K562 (cell line): ENCODE measurements around the gene MYOZ3. TPM values are rescaled to one million over a fixed set of nuclear protein-coding genes. Genes with fewer than 3 reads are reported as not detected.

ENCODE experiments used
- ATAC-seq: fragments of 200-7000 bp; cut with Tn5 transposase; 3 replicates; pipeline ENCODE4 v1.9.1; 2020; ENCODE audit warnings: moderate library complexity
- BruUV-seq: library from RNA; stranded (reverse); fragments of 400-500 nt; replicated peaks from 2 replicates; lab custom pipeline; 2021; lab: Mats Ljungman, UMichigan
- CTCF ChIA-PET: fragments of 300-600 bp; formaldehyde crosslinking; extraction: SDS; loops from one replicate; lab custom pipeline; 2021; ENCODE audit warnings: low intra/inter-chr PET ratio; lab: Yijun Ruan, JAX
- POLR2A ChIA-PET: fragments of 300-600, 350-650 bp; sonication (Branson Sonifier 250); formaldehyde crosslinking; extraction: SDS; loops from one replicate; lab custom pipeline; 2021; ENCODE audit warnings: antibody characterized with exemption, inconsistent platforms; lab: Yijun Ruan, JAX
- DNase-seq, 4 experiments: peaks; one replicate each; pipeline versions ENCODE4 v3.0.0 to v3.0.0-alpha.2; 2011 to 2018; ENCODE audit warnings: low spot score in 3 of 4, mixed read lengths in 3 of 4; ENCODE audit errors: extremely low read depth in 1 of 4
- FAIRE-seq: peaks from 2 replicates; lab custom pipeline; 2011; peaks lifted over from hg19 to GRCh38; lab: Jason Lieb, UNC
- H2AFZ ChIP-seq: 2 replicates; pipeline ENCODE4 v1.6.0; 2011; ENCODE audit warnings: low read depth, low read length, control low read depth, inconsistent platforms
- H3K27ac ChIP-seq: fragments of 200-600 bp; 3 replicates; pipeline ENCODE4 v1.8.0; 2011; ENCODE audit warnings: low read depth, mild to moderate bottlenecking, control low read depth, inconsistent platforms, low read length, moderate library complexity, mixed read lengths; ENCODE audit errors: extremely low read depth
- H3K27me3 ChIP-seq, 2 experiments: fragments of 300-600 bp in 1 of 2; 2 replicates in 1 of 2; 3 replicates in 1 of 2; pipeline versions ENCODE4 v1.6.0 to v1.8.0; 2011; ENCODE audit warnings: inconsistent platforms in 2 of 2, low read length in 2 of 2, mild to moderate bottlenecking in 1 of 2, mixed read lengths in 1 of 2, moderate library complexity in 1 of 2; ENCODE audit not compliant: control insufficient read depth in 2 of 2, insufficient read depth in 2 of 2
- H3K36me3 ChIP-seq: fragments of 300-600 bp; 3 replicates; pipeline ENCODE4 v1.8.0; 2011; ENCODE audit warnings: mild to moderate bottlenecking, low read length, inconsistent platforms; ENCODE audit not compliant: control insufficient read depth, insufficient read depth
- H3K4me1 ChIP-seq, 2 experiments: fragments of 200-600 bp in 1 of 2; replicated peaks in 1 of 2; 2 replicates in 1 of 2; 3 replicates in 1 of 2; pipeline versions ENCODE4 v1.5.1 to v1.8.0; 2011; ENCODE audit warnings: inconsistent platforms in 2 of 2, low read length in 2 of 2, mild to moderate bottlenecking in 1 of 2, mixed read lengths in 1 of 2, moderate library complexity in 1 of 2; ENCODE audit not compliant: control insufficient read depth in 2 of 2, insufficient read depth in 2 of 2
- H3K4me2 ChIP-seq: 2 replicates; pipeline ENCODE4 v1.6.1; 2011; ENCODE audit warnings: low read length, control low read depth, inconsistent platforms, mixed read lengths; ENCODE audit not compliant: insufficient read depth
- H3K4me3 ChIP-seq: fragments of 200-600 bp; sonication (generic), shearing (Covaris generic); 2 replicates; pipeline ENCODE4 v1.5.1; 2016; ENCODE audit warnings: control low read depth, inconsistent platforms
- H3K79me2 ChIP-seq: fragments of 200-600 bp; 3 replicates; pipeline ENCODE4 v1.8.0; 2011; ENCODE audit warnings: low read length, inconsistent platforms; ENCODE audit not compliant: control insufficient read depth, insufficient read depth
- H3K9ac ChIP-seq, 2 experiments: 2 replicates each; pipeline versions ENCODE4 v1.6.0 to v1.6.1; 2011; ENCODE audit warnings: low read depth in 2 of 2, low read length in 2 of 2, control low read depth in 1 of 2, inconsistent platforms in 1 of 2, mild to moderate bottlenecking in 1 of 2, mixed read lengths in 1 of 2; ENCODE audit not compliant: insufficient read depth in 1 of 2
- H3K9me1 ChIP-seq: one replicate; pipeline ENCODE4 v1.6.0; 2011; ENCODE audit warnings: inconsistent platforms, mild to moderate bottlenecking, low read length, moderate library complexity; ENCODE audit not compliant: control insufficient read depth, insufficient read depth
- H3K9me3 ChIP-seq: replicated peaks from 2 replicates; pipeline ENCODE4 v1.5.1; 2011; ENCODE audit warnings: low read depth, low read length, inconsistent platforms; ENCODE audit not compliant: control insufficient read depth, insufficient read depth
- H4K20me1 ChIP-seq: replicated peaks from 2 replicates; pipeline ENCODE4 v1.6.1; 2011; ENCODE audit warnings: low read length, inconsistent platforms, mixed read lengths; ENCODE audit not compliant: control insufficient read depth, insufficient read depth
- FOSL1 ChIP-seq: fragments of 200-800 bp; sonication (Bioruptor generic); conservative IDR thresholded peaks from 2 replicates; pipeline ENCODE4 v1.6.1; 2016; ENCODE audit warnings: missing genetic modification characterization, missing compliant biosample characterization
- WGBS: fragments of 100-300 bp; shearing (Covaris generic); methylation state at CpG from one replicate; pipeline ENCODE4 v1.1.6; 2016; ENCODE audit warnings: low coverage, mixed read lengths; ENCODE audit not compliant: insufficient coverage; ENCODE audit errors: missing lambda C conversion rate; 5-methylcytosine and 5-hydroxymethylcytosine counted together
- in situ Hi-C: fragments of 300-500 bp; cut with MboI; formaldehyde crosslinking; loops from 4 replicates; pipeline ENCODE4 v1.15.0; 2018; ENCODE audit warnings: inconsistent platforms, mixed read lengths
- intact Hi-C: fragments of 100-400 bp; cut with micrococcal nuclease; formaldehyde crosslinking; loops from 2 replicates; pipeline ENCODE4 v1.14.2; 2022
- polyA plus RNA-seq, 8 experiments: library from polyadenylated mRNA; depleted of rRNA in 4 of 8; stranded (reverse) in 5 of 8; unstranded in 3 of 8; fragments of >200 nt; fragmentation: Nextera tagmentation in 2 of 8; fragmentation: Illumina TruSeq in 1 of 8; extraction: Ambion mirVana in 2 of 8; extraction: Trizol in 1 of 8; gene quantifications; 2 replicates each; pipeline versions ENCODE4 v1.2.1 to v1.2.3, GENCODE V29; 2011 to 2014; ENCODE audit warnings: inconsistent platforms in 1 of 8, missing spikeins in 1 of 8
- total RNA-seq, 7 experiments: library from RNA; depleted of rRNA in 6 of 7; stranded (reverse); fragments of >200 nt in 6 of 7; fragmentation: Illumina TruSeq in 2 of 7; extraction: Trizol in 2 of 7; gene quantifications; 2 replicates each; pipeline versions ENCODE4 v1.2.1 to v1.2.3, GENCODE V29; 2011 to 2021; ENCODE audit warnings: low replicate concordance in 1 of 7
- TF ChIP-seq, protein P1 (sequence below): fragments of 250-450 bp; sonication (Bioruptor Pico); IDR thresholded peaks from 2 replicates; pipeline ENCODE4 v1.8.0; 2021; ENCODE audit warnings: mild to moderate bottlenecking, moderate library complexity
- TF ChIP-seq, protein P2 (sequence below), 2 experiments: fragments of 450-650 bp; IDR thresholded peaks; 2 replicates each; pipeline ENCODE4 v1.6.1; 2016; ENCODE audit warnings: mild to moderate bottlenecking in 2 of 2, borderline replicate concordance in 1 of 2, low read depth in 1 of 2, moderate library complexity in 1 of 2
- TF ChIP-seq, protein P3 (sequence below): fragments of 450-650 bp; formaldehyde crosslinking; IDR thresholded peaks from 2 replicates; pipeline ENCODE4 v1.4.0; 2020; ENCODE audit warnings: mild to moderate bottlenecking, moderate library complexity

The MYOZ3 gene
- total and polyA plus RNA-seq, 9 of the 15 experiments (the other 6 are each of a cell fraction or from before 2014, with no cell fraction given), result not detected

DNA sequence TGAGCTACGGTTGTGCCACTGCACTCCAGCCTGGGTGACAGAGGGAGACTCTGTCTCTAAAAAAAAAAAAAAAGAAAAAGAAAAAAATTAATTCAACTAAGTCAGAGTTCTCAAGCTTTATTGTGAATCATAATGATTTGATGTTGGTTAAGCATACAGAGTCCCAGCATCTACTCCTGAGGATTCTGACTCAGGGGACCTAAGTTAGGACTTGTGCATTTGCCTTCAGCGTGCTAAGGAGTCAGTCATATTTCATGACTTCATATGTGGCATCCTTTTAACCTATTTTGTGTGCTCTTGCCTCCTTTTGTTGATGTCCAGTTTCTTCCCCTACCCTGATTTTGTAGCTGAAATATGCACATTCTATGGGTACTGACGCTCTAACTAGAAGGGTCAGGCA lies 2.9 kb downstream of the MYOZ3 start:
- FAIRE-seq, result no peak
- WGBS, result 0% methylated on average over 3 of the region's 3 CpGs
- Histone ChIP-seq H3K9ac (no peak overlapping the region), H3K4me1 (no peaks in the 10 kb centered on the region), H4K20me1 (no peaks in the 10 kb centered on the region), H3K27ac (no peak overlapping the region), H3K79me2 (no peaks in the 10 kb centered on the region), H3K4me3 (no peak overlapping the region), H3K4me2 (no peak overlapping the region), H3K36me3 (no peaks in the 10 kb centered on the region), H3K9me1 (no peaks in the 10 kb centered on the region), H2AFZ (no peak overlapping the region), H3K27me3 (peaks cover 36 to 54% of the 10 kb centered on the region in 2 experiments)
- DNase-seq, result no peak
- in situ Hi-C loops (no loop called here), intact Hi-C loops (no loop called here)
- BruUV-seq, result no TSS peak
- ATAC-seq, result no peak
- ChIA-PET CTCF (no interaction called here), POLR2A (interaction anchor here (0.7 kb wide), 1 partner anchor 9 kb away, joined by 3 read pairs; no protein-coding TSS in a partner anchor)
- TF ChIP-seq, protein P1, sequence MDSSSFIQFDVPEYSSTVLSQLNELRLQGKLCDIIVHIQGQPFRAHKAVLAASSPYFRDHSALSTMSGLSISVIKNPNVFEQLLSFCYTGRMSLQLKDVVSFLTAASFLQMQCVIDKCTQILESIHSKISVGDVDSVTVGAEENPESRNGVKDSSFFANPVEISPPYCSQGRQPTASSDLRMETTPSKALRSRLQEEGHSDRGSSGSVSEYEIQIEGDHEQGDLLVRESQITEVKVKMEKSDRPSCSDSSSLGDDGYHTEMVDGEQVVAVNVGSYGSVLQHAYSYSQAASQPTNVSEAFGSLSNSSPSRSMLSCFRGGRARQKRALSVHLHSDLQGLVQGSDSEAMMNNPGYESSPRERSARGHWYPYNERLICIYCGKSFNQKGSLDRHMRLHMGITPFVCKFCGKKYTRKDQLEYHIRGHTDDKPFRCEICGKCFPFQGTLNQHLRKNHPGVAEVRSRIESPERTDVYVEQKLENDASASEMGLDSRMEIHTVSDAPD (CRISPR knock-in tag), result no peak
- TF ChIP-seq, protein P2, sequence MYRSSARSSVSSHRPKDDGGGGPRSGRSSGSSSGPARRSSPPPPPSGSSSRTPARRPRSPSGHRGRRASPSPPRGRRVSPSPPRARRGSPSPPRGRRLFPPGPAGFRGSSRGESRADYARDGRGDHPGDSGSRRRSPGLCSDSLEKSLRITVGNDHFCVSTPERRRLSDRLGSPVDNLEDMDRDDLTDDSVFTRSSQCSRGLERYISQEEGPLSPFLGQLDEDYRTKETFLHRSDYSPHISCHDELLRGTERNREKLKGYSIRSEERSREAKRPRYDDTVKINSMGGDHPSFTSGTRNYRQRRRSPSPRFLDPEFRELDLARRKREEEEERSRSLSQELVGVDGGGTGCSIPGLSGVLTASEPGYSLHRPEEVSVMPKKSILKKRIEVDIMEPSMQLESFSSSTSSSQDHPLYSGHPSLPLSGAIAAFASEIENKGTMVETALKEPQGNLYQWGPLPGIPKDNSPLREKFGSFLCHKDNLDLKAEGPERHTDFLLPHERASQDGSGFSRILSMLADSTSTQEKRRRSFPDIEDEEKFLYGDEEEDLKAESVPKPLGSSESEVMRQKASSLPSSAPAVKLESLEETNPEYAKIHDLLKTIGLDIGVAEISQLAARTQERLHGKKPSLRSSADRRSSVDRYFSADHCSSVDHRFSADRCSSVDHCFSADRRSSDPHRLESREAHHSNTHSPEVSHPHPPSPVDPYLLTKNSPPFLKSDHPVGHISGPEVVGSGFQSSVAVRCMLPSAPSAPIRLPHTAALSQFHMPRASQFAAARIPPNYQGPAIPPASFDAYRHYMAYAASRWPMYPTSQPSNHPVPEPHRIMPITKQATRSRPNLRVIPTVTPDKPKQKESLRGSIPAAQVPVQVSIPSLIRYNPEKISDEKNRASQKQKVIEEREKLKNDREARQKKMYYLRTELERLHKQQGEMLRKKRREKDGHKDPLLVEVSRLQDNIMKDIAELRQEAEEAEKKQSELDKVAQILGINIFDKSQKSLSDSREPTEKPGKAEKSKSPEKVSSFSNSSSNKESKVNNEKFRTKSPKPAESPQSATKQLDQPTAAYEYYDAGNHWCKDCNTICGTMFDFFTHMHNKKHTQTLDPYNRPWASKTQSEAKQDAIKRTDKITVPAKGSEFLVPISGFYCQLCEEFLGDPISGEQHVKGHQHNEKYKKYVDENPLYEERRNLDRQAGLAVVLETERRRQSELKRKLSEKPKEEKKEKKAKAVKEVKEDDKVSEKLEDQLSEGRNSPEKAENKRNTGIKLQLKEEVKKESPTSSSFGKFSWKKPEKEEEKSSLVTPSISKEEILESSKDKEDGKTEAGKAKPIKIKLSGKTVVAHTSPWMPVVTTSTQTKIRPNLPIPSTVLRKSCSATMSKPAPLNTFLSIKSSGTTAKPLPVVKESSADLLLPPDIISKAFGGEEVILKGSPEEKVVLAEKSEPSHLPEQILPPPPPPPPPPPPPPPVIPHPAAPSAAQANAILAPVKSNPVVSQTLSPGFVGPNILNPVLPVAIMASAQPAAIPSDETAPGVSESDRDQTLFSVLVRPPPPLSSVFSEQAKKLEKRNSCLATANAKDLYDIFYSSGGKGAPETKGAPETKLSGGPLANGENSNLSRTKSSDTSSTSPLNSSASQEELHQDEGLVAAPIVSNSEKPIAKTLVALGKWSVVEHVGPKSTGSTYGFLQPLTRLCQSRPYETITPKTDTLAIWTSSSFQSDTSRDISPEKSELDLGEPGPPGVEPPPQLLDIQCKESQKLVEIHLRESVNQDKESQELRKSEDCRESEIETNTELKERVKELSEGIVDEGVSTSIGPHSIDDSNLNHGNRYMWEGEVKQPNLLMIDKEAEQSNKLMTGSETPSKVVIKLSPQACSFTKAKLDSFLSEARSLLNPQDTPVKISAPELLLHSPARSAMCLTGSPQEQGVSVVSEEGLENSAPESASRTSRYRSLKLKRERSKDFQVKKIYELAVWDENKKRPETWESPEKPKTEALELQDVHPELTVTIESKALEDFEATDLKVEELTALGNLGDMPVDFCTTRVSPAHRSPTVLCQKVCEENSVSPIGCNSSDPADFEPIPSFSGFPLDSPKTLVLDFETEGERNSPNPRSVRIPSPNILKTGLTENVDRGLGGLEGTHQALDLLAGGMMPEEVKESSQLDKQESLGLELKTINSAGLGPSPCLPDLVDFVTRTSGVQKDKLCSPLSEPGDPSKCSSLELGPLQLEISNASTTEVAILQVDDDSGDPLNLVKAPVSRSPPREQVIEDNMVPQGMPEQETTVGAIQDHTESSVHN (IDR thresholded peaks at IDR 0.05; ENCODE audit: borderline replicate concordance in 1 of 2, low read depth in 1 of 2), result no peak
- TF ChIP-seq FOSL1 (tag), result no peak
- TF ChIP-seq, protein P3, sequence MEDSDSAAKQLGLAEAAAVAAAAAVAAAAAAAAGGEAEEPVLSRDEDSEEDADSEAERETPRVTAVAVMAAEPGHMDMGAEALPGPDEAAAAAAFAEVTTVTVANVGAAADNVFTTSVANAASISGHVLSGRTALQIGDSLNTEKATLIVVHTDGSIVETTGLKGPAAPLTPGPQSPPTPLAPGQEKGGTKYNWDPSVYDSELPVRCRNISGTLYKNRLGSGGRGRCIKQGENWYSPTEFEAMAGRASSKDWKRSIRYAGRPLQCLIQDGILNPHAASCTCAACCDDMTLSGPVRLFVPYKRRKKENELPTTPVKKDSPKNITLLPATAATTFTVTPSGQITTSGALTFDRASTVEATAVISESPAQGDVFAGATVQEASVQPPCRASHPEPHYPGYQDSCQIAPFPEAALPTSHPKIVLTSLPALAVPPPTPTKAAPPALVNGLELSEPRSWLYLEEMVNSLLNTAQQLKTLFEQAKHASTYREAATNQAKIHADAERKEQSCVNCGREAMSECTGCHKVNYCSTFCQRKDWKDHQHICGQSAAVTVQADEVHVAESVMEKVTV (CRISPR knock-in tag), result no peak
- TF ChIP-seq, all 486 proteins: peak for 0
- no peaks in the 10 kb centered on the region for H3K9me3 ChIP-seq
